PFSK-1 (cell line): ENCODE results near the gene SLC25A45.

Source experiments
- FOXP2 ChIP-seq: optimal IDR thresholded peaks from 2 replicates; pipeline ENCODE3; 2011; ENCODE audit warnings: borderline replicate concordance, control low read depth, inconsistent platforms; ENCODE audit not compliant: insufficient read depth; ENCODE audit errors: extremely low read length, extremely low read depth
- POLR2AphosphoS5 ChIP-seq: IDR thresholded peaks from 2 replicates; pipeline ENCODE4 v1.6.1; 2012; ENCODE audit warnings: low read depth, mild to moderate bottlenecking, control low read depth, low read length, moderate library complexity
- SIN3A ChIP-seq: IDR thresholded peaks from 2 replicates; pipeline ENCODE4 v1.6.1; 2012; ENCODE audit warnings: mild to moderate bottlenecking, low read length, moderate library complexity, borderline replicate concordance; ENCODE audit not compliant: insufficient read depth
- TAF1 ChIP-seq: IDR thresholded peaks from 2 replicates; pipeline ENCODE4 v1.6.1; 2012; ENCODE audit warnings: low read length, control low read depth, borderline replicate concordance; ENCODE audit not compliant: insufficient read depth
- TF ChIP-seq, protein P1 (sequence below), 2 experiments: IDR thresholded peaks; 2 replicates each; pipeline versions ENCODE4 v1.6.1 to v1.8.0; 2011 to 2012; ENCODE audit warnings: low read depth in 2 of 2, low read length in 2 of 2, control low read depth in 1 of 2, inconsistent platforms in 1 of 2, mild to moderate bottlenecking in 1 of 2, moderate library complexity in 1 of 2; ENCODE audit not compliant: insufficient read depth in 1 of 2

DNA sequence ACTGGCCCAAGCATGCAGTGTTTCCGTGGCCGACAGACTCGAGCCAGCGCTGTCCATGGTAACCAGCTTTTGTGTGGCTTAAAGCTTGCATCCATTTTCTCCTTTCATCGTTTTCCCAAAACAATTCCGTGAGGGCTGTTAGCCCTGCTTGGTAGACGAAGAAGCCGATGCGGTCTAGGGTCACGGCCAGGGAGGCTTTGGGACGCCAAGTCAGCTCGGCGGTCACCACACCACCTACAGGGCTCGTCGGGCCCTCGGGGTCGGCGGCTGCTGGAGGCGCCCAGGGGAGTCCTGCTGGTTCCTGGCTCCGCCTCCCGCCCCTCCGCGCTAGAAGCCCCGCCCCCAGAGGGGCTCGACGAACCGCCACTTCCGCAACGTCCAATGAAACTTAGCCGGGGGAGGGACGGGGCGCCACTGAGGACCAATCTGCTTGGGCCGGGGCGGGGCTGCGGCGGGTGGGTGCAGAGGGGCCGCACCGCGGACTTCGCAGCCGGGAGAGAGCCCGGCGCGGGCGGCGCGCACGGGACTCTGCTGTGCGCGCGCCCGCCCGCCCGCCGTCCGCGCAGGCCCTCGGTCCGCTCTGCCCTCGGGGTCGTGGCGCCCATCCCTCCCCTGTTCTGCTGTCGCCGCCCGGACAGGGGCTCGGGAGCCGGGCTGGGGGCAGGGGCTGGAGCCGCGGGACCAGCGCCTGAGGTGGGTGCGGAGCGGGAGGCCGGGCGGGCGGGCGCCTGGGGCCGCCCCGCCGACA, 28.0 kb downstream of the SLC25A45 start, which contains the start of gene TIGD3:
- TF ChIP-seq POLR2AphosphoS5 (peak; percentile 15; the same call in 1 of the 2 replicates), TAF1 (no peak), SIN3A (peak; percentile 94; the same call in 1 of the 2 replicates), FOXP2 (peak; percentile 9)
- TF ChIP-seq, protein P1, sequence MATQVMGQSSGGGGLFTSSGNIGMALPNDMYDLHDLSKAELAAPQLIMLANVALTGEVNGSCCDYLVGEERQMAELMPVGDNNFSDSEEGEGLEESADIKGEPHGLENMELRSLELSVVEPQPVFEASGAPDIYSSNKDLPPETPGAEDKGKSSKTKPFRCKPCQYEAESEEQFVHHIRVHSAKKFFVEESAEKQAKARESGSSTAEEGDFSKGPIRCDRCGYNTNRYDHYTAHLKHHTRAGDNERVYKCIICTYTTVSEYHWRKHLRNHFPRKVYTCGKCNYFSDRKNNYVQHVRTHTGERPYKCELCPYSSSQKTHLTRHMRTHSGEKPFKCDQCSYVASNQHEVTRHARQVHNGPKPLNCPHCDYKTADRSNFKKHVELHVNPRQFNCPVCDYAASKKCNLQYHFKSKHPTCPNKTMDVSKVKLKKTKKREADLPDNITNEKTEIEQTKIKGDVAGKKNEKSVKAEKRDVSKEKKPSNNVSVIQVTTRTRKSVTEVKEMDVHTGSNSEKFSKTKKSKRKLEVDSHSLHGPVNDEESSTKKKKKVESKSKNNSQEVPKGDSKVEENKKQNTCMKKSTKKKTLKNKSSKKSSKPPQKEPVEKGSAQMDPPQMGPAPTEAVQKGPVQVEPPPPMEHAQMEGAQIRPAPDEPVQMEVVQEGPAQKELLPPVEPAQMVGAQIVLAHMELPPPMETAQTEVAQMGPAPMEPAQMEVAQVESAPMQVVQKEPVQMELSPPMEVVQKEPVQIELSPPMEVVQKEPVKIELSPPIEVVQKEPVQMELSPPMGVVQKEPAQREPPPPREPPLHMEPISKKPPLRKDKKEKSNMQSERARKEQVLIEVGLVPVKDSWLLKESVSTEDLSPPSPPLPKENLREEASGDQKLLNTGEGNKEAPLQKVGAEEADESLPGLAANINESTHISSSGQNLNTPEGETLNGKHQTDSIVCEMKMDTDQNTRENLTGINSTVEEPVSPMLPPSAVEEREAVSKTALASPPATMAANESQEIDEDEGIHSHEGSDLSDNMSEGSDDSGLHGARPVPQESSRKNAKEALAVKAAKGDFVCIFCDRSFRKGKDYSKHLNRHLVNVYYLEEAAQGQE (IDR thresholded peaks at IDR 0.05; ENCODE audit: insufficient read depth in 1 of 2, low read depth in 2 of 2, low read length in 2 of 2) = peak; percentile 95 to 97
